Activated T-cell treated with anti-CD3 and anti-CD28 coated beads, Interleukin-2, amount 50 U/mL, for 1 hour (primary cell): ENCODE results near the gene CAPZA3.
"Not testable (repeated sequence)": the region's sequence is repeated elsewhere in the genome, so short reads cannot be mapped to it uniquely, and the experiment has no call there.

ENCODE experiments used
- DNase-seq: peaks from one replicate; pipeline ENCODE4 v3.0.0-alpha.2; 2020

The CAPZA3 gene

GRCh38 chr12:18754124-18754707, 16.3 kb downstream of the CAPZA3 start:
- no peak for DNase-seq

- no peak for DNase-seq
Observed at GRCh38 chr12:18755341-18755740, 17.4 kb downstream of the CAPZA3 start.

GRCh38 chr12:18766479-18766878, 28.6 kb downstream of the CAPZA3 start:
- DNase-seq = not testable (repeated sequence)

- DNase-seq = no peak
Observed at GRCh38 chr12:18782827-18783226, 44.9 kb downstream of the CAPZA3 start.

GRCh38 chr12:18785465-18785864, 47.5 kb downstream of the CAPZA3 start:
- not testable (repeated sequence) for DNase-seq
